NB4 (cell line): ENCODE measurements around the gene COL16A1.

Experiments used
- MAX ChIP-seq: IDR thresholded peaks from 2 replicates; pipeline ENCODE4 v1.6.1; 2011; ENCODE audit warnings: low read depth, low read length
- POLR2A ChIP-seq: IDR thresholded peaks from 2 replicates; pipeline ENCODE4 v1.6.1; 2011; ENCODE audit warnings: mild to moderate bottlenecking; ENCODE audit not compliant: insufficient read length; ENCODE audit errors: extremely low read depth
- TF ChIP-seq, protein P1 (sequence below): IDR thresholded peaks from one replicate; pipeline ENCODE4 v1.5.1; 2012; ENCODE audit warnings: low read depth, low read length

DNA sequence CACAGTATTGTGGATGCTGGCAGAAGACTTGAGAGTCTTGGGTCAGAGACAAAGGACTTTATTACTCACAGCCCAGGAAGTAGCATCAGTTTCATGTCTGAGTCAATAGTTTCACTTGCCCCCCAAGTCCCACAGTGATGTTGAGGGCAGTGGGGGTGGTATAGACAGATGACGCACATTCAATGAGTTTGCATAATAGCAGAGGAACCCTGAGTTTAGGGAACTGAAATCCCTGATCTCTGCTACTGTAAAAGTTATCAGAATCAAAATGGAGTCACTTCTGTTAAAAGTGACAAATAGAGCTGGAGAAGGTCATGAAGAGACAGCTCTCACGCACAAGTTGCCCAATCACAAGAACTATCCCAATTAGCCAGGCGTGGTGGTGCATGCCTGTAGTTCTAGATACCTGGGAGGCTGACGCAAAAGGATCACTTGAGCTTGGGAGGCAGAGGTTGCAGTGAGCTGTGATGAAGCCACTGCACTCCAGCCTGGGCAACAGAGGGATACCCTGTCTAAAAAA, 97.8 kb downstream of the COL16A1 start:
- TF ChIP-seq POLR2A (no peak), MAX (no peak)
- TF ChIP-seq, protein P1, sequence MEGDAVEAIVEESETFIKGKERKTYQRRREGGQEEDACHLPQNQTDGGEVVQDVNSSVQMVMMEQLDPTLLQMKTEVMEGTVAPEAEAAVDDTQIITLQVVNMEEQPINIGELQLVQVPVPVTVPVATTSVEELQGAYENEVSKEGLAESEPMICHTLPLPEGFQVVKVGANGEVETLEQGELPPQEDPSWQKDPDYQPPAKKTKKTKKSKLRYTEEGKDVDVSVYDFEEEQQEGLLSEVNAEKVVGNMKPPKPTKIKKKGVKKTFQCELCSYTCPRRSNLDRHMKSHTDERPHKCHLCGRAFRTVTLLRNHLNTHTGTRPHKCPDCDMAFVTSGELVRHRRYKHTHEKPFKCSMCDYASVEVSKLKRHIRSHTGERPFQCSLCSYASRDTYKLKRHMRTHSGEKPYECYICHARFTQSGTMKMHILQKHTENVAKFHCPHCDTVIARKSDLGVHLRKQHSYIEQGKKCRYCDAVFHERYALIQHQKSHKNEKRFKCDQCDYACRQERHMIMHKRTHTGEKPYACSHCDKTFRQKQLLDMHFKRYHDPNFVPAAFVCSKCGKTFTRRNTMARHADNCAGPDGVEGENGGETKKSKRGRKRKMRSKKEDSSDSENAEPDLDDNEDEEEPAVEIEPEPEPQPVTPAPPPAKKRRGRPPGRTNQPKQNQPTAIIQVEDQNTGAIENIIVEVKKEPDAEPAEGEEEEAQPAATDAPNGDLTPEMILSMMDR, result no peak
